Measurements from ENCODE around the gene HHIP. TPM values are rescaled to one million over a fixed set of nuclear protein-coding genes. Genes with fewer than 3 reads are reported as not detected.
"Not testable (repeated sequence)": the region's sequence is repeated elsewhere in the genome, so short reads cannot be mapped to it uniquely, and the experiment has no call there.

HHIP gene
- total RNA-seq, 1 donor from 2014 or later, result 0.25 TPM

DNA sequence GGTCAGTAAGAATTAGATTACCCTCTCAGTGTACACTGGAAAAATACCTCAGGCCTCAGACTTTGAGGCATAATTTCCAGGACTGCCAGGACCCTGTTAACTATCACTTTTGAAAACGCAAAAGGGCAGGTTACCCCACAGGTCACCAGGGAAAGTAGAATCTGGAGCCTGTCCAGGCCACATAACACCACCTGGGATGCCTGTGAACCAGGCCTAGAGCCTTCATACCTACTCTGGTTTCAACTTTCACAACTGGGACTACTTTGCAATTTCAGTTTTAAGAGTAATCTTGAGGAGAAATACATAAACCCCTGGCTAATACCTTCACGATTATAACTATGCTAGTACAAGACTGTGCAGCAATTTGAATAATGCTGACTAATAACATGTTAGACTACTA is 132.4 kb downstream of the HHIP start:
- intact Hi-C loops (cut with DNase I), result no loop called here
- Histone ChIP-seq H3K36me3 (no peaks in the 10 kb centered on the region), H3K27ac (no peak overlapping the region), H3K9me3 (no peaks in the 10 kb centered on the region), H3K27me3 (no peaks in the 10 kb centered on the region), H3K4me3 (no peak overlapping the region), H3K4me1 (no peaks in the 10 kb centered on the region)
- no peak for TF ChIP-seq POLR2AphosphoS5 (IDR thresholded peaks at IDR 0.05; ENCODE audit: insufficient read depth in 1 of 2, low read depth in 1 of 2)
- no peak for TF ChIP-seq POLR2A (IDR thresholded peaks at IDR 0.05)
- TF ChIP-seq, protein P1, sequence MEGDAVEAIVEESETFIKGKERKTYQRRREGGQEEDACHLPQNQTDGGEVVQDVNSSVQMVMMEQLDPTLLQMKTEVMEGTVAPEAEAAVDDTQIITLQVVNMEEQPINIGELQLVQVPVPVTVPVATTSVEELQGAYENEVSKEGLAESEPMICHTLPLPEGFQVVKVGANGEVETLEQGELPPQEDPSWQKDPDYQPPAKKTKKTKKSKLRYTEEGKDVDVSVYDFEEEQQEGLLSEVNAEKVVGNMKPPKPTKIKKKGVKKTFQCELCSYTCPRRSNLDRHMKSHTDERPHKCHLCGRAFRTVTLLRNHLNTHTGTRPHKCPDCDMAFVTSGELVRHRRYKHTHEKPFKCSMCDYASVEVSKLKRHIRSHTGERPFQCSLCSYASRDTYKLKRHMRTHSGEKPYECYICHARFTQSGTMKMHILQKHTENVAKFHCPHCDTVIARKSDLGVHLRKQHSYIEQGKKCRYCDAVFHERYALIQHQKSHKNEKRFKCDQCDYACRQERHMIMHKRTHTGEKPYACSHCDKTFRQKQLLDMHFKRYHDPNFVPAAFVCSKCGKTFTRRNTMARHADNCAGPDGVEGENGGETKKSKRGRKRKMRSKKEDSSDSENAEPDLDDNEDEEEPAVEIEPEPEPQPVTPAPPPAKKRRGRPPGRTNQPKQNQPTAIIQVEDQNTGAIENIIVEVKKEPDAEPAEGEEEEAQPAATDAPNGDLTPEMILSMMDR (IDR thresholded peaks at IDR 0.05), result no peak
- no peak for DNase-seq (ENCODE audit: extremely low spot score in 2 of 2)

DNA sequence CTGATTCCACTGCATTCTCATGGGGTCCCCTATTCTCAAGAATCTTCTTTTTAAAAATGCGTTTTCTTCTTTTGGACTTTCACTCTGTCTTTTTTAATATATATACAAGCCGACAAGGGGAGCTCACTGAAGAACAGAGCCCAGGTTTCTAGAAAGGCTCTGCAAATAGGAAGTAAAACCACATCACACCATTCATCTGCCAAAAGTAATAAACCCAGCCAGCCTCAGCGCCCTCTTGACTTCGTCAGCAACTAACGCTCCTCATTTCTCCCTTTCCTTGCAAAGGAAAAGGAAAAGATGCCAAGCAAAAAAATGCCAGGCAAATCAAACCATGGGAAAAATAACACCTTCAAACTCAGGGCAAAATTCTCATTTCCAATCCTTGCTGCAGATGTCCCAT is 136.4 kb downstream of the HHIP start:
- Histone ChIP-seq H3K36me3 (no peaks in the 10 kb centered on the region), H3K9me3 (no peaks in the 10 kb centered on the region), H3K4me1 (no peaks in the 10 kb centered on the region), H3K4me3 (no peak overlapping the region), H3K27me3 (no peaks in the 10 kb centered on the region), H3K27ac (no peak overlapping the region)
- intact Hi-C loops (cut with DNase I), result no loop called here
- no peak for DNase-seq (ENCODE audit: extremely low spot score in 2 of 2)
- TF ChIP-seq, protein P1 (IDR thresholded peaks at IDR 0.05), result no peak
- TF ChIP-seq POLR2A (IDR thresholded peaks at IDR 0.05) (no peak), POLR2AphosphoS5 (IDR thresholded peaks at IDR 0.05; ENCODE audit: insufficient read depth in 1 of 2, low read depth in 1 of 2) (no peak)

DNA sequence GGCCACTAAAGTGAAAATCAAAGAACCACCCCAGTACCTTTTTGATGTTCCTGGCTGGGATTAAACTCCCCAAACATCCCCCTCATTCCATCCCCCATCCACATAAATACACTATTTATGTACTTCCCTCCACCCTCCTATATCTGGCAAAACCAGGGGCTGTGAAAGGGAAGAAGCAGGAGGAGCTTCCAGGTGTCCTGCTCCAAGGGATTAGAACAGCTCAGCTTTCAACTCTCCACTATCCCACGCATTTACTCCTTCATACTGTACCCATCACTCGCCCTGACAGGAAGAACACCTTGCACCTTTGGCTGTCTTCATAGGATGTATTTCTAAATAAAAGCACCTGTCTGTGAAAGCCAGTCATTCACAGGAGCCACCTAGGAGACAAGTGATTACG is 140.0 kb downstream of the HHIP start:
- intact Hi-C loops (cut with DNase I), result no loop called here
- no peak overlapping the region for H3K4me3 ChIP-seq
- DNase-seq (ENCODE audit: extremely low spot score in 2 of 2), result no peak
- TF ChIP-seq, protein P1 (IDR thresholded peaks at IDR 0.05), result no peak
- no peak for TF ChIP-seq POLR2AphosphoS5 (IDR thresholded peaks at IDR 0.05; ENCODE audit: insufficient read depth in 1 of 2, low read depth in 1 of 2)
- no peak for TF ChIP-seq POLR2A (IDR thresholded peaks at IDR 0.05)
- no peaks in the 10 kb centered on the region for H3K36me3 ChIP-seq
- H3K9me3 ChIP-seq, result no peaks in the 10 kb centered on the region
- H3K27ac ChIP-seq, result no peak overlapping the region
- no peaks in the 10 kb centered on the region for H3K27me3 ChIP-seq
- no peaks in the 10 kb centered on the region for H3K4me1 ChIP-seq

DNA sequence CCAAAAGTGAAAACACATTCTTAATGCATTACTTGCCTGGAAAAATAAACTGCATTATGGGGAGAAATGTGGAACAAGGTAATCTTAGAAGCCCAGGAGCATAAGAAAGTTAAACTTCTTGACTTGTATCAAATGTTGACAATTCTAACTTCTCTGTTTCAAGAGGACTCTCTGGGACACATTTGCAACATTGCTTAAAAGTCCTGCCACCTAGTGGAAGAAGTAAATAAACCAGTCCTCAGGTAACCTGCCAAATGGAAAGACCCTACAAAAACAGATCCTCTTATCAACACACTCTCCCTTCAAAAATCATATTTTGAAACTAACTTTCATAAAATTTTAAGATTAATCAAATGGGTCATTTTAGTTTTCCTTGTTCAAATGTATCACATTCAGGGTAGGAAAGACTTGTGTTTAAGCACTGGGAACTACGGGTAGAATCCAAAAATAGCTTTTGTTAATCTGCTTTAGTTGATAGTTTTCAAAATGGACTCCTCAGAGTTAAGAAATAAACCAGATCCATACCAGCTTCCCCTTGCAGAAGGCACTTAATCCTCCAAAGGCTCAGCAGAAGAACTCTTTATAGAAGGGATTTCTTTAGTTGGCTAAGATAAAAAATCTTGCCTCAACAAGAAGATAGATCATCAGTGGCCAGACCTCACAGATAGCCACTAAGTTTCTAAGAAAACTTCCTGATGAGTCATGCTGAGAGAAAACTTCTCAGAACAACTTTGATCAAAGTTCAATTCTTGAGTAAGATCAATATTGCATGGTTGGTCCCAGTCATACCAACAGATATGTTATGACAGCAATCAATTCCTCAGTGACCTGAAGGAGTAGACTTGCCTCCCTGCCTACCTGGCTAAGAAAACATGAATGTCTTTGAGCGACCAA is 141.7 kb downstream of the HHIP start:
- Histone ChIP-seq H3K9me3 (no peaks in the 10 kb centered on the region), H3K4me3 (no peak overlapping the region), H3K27me3 (no peaks in the 10 kb centered on the region), H3K4me1 (no peaks in the 10 kb centered on the region), H3K27ac (no peak overlapping the region), H3K36me3 (no peaks in the 10 kb centered on the region)
- TF ChIP-seq POLR2A (IDR thresholded peaks at IDR 0.05), result no peak
- TF ChIP-seq, protein P1 (IDR thresholded peaks at IDR 0.05), result no peak
- no peak for TF ChIP-seq POLR2AphosphoS5 (IDR thresholded peaks at IDR 0.05; ENCODE audit: insufficient read depth in 1 of 2, low read depth in 1 of 2)
- intact Hi-C loops (cut with DNase I), result no loop called here
- no peak for DNase-seq (ENCODE audit: extremely low spot score in 2 of 2)

DNA sequence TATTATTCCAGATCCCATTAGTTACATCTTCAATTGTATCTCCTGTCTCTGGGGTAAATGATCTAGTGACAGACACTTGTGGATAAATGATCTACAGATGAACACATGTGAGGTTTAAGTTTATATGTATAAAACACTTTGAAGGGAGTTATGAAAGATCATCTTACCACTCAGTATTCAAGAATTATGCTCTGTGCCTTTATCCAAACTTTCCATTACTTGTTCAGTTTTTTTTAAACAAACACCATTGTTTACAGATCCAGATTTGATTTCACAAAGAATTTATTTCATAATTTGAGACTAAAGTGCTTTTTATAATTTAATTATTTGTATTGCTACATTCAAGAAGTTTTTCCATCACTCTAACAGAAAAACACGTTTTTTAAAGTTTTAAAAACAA is 142.5 kb downstream of the HHIP start:
- no peak overlapping the region for H3K4me3 ChIP-seq
- no peaks in the 10 kb centered on the region for H3K4me1 ChIP-seq
- no peaks in the 10 kb centered on the region for H3K27me3 ChIP-seq
- no peak overlapping the region for H3K27ac ChIP-seq
- no peaks in the 10 kb centered on the region for H3K9me3 ChIP-seq
- H3K36me3 ChIP-seq, result no peaks in the 10 kb centered on the region
- TF ChIP-seq POLR2AphosphoS5 (IDR thresholded peaks at IDR 0.05; ENCODE audit: insufficient read depth in 1 of 2, low read depth in 1 of 2) (no peak), POLR2A (IDR thresholded peaks at IDR 0.05) (no peak)
- TF ChIP-seq, protein P1 (IDR thresholded peaks at IDR 0.05), result no peak
- no peak for DNase-seq (ENCODE audit: extremely low spot score in 2 of 2)
- intact Hi-C loops (cut with DNase I), result no loop called here

DNA sequence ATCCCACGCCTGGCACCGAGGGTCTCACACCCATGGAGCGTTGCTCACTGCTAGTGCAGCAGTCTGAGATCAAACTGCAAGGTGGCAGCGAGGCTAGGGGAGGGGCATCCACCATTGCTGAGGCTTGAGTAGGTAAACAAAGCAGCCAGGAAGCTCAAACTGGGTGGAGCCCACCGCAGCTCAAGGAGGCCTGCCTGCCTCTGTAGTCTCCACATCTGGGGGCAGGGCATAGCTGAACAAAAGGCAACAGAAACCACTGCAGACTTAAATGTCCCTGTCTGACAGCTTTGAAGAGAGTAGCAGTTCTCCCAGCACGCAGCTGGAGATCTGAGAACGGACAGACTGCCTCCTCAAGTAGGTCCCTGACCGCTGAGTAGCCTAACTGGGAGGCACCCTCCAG is 146.0 kb downstream of the HHIP start:
- H3K9me3 ChIP-seq; H3K4me1 ChIP-seq; intact Hi-C loops (cut with DNase I); H3K27me3 ChIP-seq; H3K27ac ChIP-seq; H3K4me3 ChIP-seq; DNase-seq (ENCODE audit: extremely low spot score in 2 of 2); H3K36me3 ChIP-seq: not testable (repeated sequence)
